ENCODE measurements around the gene MNX1.

MNX1 gene

GRCh38 chr7:156966387-156966786 lies 44.1 kb downstream of the MNX1 start:
- DNase-seq, result no peak

GRCh38 chr7:156964971-156965370 lies 45.5 kb downstream of the MNX1 start:
- no peak for DNase-seq

- DNase-seq, result no peak
Observed at GRCh38 chr7:156963472-156963871, 47.0 kb downstream of the MNX1 start.

DNA sequence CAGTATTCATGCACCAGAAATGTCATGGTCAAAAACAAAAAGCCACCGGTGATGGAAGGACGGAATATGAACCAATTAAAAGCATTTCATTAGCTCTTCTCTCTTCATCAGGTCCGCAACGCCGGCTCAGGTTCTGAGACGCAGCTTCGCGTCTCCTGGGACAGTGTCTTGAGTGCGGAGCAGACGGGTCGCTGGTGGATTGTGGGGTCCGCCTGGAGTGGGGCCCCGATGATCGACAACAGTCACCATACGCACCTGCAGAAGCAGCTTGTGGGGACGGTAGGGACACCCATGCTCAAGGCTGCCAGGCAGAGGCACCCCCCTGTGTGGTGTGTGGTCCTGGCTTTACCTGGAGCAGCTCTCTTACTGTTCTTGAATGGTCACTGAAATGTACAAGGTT lies 47.6 kb downstream of the MNX1 start:
- DNase-seq, result no peak

DNA sequence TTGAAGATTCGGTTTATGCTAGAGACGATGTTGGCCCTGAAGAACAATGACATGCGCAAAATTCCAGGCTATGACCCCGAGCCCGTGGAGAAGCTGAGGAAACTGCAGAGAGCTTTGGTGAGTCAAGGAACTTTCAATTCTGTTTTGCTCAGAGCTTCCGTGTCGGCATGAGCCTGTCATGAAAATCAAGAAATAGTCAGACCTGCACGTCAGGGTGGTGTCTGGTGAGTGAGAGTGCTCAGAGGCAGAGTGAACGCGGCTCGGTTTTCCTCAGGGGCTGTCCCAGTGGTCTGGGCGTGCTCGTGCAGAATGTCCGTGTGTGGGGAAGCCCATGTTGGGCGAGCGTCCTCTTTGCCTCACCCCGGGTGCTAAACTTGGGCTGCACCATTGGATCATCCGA lies 48.3 kb downstream of the MNX1 start:
- no peak for DNase-seq

DNA sequence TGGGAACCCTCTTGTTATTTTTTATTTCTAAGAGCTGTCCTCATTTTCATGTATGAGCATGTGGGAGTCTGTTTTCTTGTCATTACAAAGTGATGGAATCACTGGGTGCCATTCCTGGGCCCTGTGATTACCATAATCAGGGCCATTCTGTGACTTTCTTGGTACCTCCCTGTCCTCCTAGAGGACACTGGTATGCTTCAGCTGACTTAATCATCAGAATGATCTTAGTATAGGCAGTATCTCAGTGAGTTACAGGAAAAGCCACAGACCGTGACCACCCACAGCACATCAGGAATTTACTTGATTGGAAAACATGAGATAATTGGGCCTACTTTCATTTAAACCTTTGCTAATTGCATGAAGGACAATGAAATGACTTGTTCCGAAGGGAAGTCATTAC lies 53.7 kb downstream of the MNX1 start:
- DNase-seq, result no peak

DNA sequence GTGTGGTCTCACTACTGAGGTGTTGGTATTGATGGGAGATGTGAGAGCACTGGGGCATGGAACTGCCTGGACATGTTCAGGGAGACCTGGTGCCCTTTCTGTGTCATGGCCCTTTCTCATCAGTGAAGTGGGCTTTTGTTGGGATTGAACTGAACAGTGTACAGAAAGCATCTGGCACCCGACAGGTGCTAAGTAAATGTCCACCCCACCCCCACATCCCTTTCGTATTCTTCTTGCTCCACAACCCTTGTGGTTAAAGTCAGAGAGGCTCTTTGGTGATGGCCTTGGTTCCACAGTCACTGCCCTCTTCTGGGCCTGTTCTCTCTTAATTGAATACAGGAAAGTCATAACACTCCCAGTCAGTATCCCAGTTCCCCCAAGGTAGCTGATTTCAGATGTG lies 55.5 kb downstream of the MNX1 start:
- DNase-seq, result no peak
